G401.6 (cell line): ENCODE data around the gene TMEM255B.
"Not testable (repeated sequence)": the region's sequence is repeated elsewhere in the genome, so short reads cannot be mapped to it uniquely, and the experiment has no call there.

Source experiments
- FAIRE-seq: peaks from 2 replicates; lab custom pipeline; 2012; peaks lifted over from hg19 to GRCh38; lab: Jason Lieb, UNC

The TMEM255B gene

DNA sequence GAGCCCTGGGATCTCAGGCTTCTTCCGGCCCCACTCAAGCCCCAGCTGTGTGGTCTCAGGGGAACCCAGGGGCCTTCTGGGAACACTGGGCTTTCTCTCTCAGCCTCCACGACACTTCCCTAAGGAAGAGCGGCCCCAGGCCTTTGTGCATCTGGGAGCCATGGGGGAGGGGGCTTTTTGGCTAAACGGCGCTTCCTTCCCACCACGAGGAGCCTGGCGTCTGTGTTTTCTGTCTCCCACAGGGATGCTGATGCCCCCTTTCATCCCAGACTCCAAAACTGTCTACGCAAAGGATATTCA, 24.2 kb upstream of the TMEM255B start:
- FAIRE-seq, result no peak

DNA sequence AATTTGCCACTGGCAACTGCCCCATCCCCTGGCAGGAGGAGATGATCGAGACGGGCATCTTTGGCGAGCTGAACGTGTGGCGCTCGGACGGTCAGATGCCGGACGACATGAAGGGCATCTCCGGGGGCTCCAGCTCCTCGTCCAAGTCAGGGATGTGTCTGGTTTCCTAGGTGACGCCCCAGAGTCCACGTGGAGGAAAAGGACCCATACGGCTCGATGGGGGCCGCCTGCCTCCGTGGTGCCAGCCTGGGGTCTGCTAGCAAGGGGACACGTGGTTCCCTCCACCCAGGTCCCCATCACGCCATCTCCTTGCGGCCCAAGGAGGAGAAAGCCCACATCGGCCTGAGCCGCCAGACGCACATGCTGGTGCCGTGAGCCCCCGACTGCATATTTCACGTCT, 23.8 kb upstream of the TMEM255B start:
- no peak for FAIRE-seq

DNA sequence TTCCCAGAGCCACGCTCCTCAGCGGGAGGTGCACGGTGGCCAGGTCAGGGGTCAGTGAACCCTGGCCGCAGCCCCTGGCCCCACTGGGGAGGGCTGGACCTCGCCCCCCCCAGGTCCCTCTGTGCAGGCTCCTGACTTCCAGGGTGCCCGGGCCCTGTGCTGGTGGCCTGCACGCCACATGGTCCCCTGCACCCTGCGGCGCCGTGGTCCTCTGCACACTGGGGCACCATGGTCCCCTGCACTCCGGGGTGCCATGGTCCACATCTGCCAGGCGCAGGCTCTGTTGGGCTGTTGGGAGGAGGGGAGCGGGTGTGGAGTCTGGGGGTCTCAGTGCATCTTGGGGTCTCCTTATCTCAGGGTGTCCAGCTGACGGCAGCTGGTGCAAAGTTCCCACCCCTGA, 23.3 kb upstream of the TMEM255B start:
- FAIRE-seq, result no peak

GRCh38 chr13:113736258-113736731, 22.7 kb upstream of the TMEM255B start:
- no peak for FAIRE-seq

DNA sequence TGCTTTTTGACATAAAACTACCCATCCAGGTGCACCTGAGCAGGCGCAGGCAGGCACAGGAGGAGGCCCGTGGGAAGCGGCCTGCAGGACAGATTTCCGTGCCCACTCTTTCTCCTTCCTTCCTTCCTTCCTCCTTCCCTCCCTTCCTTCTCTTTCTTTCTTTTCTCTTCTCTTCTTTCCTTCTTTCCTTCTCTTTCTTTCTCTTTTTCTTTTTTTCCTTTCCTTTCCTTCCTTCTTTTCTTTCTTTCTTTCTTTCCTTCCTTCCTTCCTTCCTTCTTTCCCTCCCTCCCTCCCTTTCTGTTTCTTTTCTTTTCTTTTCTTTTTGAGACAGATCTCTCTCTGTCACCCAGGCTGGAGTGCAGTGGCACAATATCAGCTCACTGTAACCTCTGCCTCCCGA, 21.2 kb upstream of the TMEM255B start:
- no peak for FAIRE-seq

GRCh38 chr13:113739527-113740285, 19.3 kb upstream of the TMEM255B start:
- FAIRE-seq, result no peak

- FAIRE-seq, result no peak
Measured at GRCh38 chr13:113740286-113740556, 18.8 kb upstream of the TMEM255B start.

DNA sequence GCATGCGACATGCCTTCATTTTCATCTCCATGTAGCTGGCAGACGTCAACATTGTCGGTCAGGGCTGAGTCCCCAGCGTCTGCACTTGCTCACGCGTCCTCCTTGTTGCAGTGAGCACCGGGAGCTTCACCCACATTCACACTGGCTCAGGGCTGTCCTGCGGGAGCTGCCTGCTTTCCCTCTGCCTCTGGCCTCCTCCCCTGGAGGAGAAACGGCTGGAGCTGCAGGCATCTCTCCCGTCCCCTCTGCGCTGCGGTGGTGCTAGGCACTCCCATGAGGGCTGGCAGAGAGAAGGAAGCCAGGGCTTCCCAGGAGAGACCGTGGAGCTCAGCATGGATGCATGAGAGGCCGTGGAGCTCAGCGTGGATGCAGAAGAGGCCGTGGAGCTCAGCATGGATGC, 18.4 kb upstream of the TMEM255B start:
- no peak for FAIRE-seq

GRCh38 chr13:113741191-113741668, 17.8 kb upstream of the TMEM255B start:
- FAIRE-seq, result no peak

GRCh38 chr13:113742000-113742441, 17.0 kb upstream of the TMEM255B start:
- no peak for FAIRE-seq

DNA sequence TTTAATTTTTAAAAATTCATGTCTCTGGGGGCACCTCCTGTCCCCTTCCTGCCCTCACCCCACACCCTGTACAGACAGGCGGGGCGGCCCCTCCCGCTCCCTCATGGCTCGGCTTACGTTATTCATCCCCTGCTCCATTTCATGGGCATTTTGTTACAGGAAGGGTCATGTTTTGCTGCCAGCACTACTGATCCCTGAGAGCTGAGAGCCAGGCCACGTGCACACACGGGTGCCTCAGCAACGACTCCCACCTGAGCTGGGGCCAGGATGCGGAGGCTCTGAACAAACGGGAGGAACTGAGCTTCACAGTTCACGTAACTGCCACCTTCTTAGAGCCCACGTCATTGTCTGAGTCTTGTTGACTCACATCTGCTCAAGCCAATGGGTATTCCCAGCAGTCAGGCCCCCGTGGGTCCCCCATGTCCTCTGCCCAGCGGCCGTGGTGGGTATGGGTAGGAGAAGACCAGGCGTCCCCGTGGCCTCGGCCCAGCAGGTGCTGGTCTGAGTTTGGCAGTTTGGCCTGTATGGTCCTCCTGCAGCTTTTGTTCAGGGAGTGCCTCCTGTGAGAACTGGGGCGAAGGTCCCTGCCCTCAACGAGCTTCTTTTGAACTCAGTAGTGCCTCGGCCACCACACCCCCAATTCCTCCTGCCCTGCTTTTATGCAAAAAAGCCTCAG, 16.4 kb upstream of the TMEM255B start:
- no peak for FAIRE-seq

DNA sequence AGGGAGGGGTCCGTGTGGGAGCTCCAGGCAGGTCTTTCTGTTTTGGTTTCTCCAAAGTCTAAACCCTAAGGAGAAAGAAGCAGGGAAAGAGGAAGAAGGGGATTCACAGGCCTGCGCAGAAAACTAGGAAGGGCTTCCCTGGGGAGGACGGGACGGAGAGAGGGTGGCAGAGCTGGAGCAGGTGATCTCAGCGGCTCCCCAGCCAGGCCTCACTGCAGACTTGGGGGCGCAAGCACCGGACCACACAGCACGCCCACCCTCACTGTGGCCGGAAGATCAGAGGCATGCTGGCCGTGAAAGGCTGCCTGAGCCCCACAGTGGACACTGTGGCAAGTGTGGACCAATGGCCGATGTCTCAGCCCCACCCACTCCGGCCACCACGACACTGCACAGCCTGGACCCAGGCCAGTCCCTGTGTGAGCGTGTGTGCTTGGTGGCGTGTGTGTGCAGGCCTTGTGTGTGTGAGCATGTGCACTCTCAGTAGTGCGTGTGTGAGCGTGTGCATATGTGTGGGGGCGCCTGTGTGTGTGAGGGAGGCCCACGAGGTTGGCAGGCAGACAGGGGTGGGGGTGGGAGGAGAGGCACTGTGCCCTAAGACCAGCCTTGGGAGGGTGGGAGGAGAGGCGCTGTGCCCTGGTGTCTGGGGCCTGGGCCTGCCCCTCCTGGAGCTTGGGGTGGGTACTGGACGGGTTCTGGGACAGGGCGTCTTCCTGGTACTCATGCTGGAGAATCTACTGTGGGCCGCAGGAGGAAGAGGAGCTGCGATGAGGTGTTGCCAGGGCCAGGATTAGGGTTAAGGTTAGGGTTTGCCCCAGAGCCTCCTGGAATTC, 15.4 kb upstream of the TMEM255B start:
- FAIRE-seq, result no peak

- no peak for FAIRE-seq
Measured at GRCh38 chr13:113744197-113745000, 14.6 kb upstream of the TMEM255B start.

DNA sequence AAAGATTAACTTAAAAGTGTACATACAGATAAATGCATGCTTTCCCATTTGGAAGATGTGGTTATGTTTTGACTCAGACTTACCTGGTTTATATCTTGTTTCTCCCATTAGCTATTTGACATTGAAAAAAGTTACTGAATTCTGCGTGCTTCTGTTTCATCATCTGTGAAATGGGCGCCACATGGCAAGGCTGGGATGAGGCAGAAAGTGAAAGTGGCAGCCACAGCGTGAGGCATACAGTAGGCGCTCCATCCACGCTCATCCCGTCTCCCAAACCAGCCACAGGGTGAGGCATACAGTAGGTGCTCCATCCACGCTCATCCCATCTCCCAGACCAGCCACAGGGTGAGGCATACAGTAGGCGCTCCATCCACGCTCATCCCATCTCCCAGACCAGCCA, 14.0 kb upstream of the TMEM255B start:
- FAIRE-seq, result no peak

GRCh38 chr13:113745500-113746142, 13.4 kb upstream of the TMEM255B start:
- FAIRE-seq, result not testable (repeated sequence)

GRCh38 chr13:113746143-113746525, 12.9 kb upstream of the TMEM255B start:
- peak; percentile 54 for FAIRE-seq

DNA sequence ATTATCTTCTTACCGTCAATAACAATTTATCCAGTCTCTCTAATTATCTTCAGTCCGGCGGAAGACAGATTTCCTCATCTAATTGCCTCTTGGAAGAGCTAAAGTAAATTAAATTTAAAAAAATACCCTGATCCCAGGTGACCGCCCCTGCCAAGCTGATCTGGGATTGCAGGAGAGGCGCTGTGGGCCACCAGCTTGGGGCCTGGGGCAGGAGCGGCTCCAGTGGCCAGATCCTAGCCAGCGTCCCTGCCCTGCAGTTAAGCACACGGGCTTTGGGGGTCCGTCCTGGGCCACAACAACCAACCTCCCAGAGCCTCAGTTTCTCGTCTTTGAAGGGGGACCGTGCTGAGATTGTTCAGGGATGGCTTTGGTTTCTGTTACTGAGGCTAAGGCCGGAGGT, 12.4 kb upstream of the TMEM255B start:
- FAIRE-seq, result no peak

- no peak for FAIRE-seq
Measured at GRCh38 chr13:113747291-113747833, 11.7 kb upstream of the TMEM255B start.

DNA sequence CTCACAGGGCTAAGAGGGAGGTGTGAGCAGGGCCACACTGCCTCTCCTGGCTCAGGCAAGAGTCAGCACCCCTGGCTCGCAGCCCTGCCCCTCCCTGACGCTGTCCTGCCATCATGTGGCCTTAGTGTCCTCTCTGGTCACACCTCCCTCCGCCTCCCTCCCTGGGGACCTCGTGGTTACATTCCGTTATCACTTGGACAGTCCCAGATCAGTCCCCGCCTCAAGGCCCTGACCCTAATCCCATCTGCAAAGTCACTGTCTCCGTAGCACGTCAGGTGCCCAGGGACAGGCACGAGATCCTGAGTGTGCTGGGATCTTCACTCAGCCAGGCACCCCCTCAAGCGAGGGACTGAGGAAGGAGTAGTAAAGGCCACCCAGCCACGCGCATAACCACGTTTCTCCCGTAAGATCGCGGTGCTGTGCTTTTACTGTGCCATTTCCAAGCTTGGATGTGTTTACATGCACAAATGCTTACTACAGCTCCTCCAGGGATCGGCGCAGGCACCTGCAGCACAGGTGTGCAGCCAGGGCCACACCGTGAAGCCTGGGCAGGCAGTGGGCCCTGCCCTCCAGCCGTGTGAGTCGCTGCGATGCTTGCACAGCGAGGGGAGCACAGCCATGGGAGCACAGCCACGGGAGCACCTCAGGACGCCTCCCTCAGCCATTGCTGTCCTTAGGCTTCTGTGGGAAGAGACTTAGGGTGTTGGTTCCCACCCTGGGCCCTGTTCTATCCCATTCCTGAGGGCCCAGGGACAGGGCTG, 10.7 kb upstream of the TMEM255B start:
- no peak for FAIRE-seq

DNA sequence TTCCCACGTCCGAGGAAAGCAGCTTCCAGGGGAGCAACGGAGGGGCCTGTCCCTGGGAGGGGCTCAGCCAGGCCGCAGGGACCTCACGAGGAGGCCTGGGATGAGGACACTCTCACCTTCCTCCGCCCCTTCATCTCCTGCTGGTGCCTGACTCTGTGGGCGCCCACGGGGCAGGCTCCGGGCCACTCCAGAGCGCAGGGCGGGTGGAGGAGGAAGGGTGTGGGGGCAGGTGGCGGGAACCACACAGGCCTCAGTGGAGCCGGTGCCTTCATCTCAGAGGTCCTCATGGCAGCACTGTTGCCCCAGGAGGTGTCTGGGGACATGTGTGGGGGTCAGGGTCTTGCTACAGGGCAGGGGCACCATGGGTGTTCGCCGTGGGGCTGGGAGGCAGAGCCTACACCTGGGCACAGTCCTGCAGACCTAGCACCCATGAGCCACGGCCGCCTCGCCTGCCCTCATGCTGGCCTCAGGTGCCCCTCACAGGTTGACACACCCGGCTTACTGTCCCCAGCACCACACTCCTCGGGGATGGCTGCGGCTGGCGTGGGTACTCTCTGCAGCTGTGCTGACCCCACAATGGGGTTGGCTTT, 10.1 kb upstream of the TMEM255B start:
- FAIRE-seq, result no peak
